DND-41 (cell line): ENCODE data around the gene ANKRD13B.
"Not testable (repeated sequence)": the region's sequence is repeated elsewhere in the genome, so short reads cannot be mapped to it uniquely, and the experiment has no call there.

Experiments
- ATAC-seq: fragments of 200-7000 bp; cut with Tn5 transposase; 3 replicates; pipeline ENCODE4 v1.9.1; 2021; ENCODE audit warnings: low read depth; ENCODE audit not compliant: insufficient read depth
- DNase-seq: peaks from one replicate; pipeline ENCODE4 v3.0.0-alpha.2; 2020
- H2AFZ ChIP-seq: 2 replicates; pipeline ENCODE4 v1.6.0; 2012; ENCODE audit warnings: low read depth, low read length
- H3K27ac ChIP-seq: 2 replicates; pipeline ENCODE4 v1.5.1; 2012; ENCODE audit warnings: low read length, inconsistent platforms
- H3K27me3 ChIP-seq: fragments of 200-600 bp; sonication (generic); 2 replicates; pipeline ENCODE4 v1.6.0; 2012; ENCODE audit warnings: low read length, mild to moderate bottlenecking, inconsistent platforms; ENCODE audit not compliant: insufficient read depth, poor library complexity
- H3K36me3 ChIP-seq: 2 replicates; pipeline ENCODE4 v1.5.1; 2012; ENCODE audit warnings: low read length, inconsistent platforms; ENCODE audit not compliant: insufficient read depth
- H3K4me1 ChIP-seq: 2 replicates; pipeline ENCODE4 v1.5.1; 2012; ENCODE audit warnings: mild to moderate bottlenecking, low read length; ENCODE audit not compliant: insufficient read depth
- H3K4me2 ChIP-seq: 2 replicates; pipeline ENCODE4 v1.6.0; 2012; ENCODE audit warnings: mild to moderate bottlenecking, moderate library complexity, low read length, inconsistent platforms; ENCODE audit not compliant: insufficient read depth
- H3K4me3 ChIP-seq, 2 experiments: fragments of 200-600 bp in 1 of 2; shearing (Covaris generic) in 1 of 2; 2 replicates each; pipeline ENCODE4 v1.5.1; 2012 to 2016; ENCODE audit warnings: inconsistent platforms in 2 of 2, low read length in 2 of 2, mild to moderate bottlenecking in 2 of 2, low read depth in 1 of 2, moderate library complexity in 1 of 2
- H3K79me2 ChIP-seq: 2 replicates; pipeline ENCODE4 v1.6.0; 2012; ENCODE audit warnings: low read length, inconsistent platforms; ENCODE audit not compliant: insufficient read depth
- H3K9ac ChIP-seq: 2 replicates; pipeline ENCODE4 v1.6.0; 2012; ENCODE audit warnings: low read depth, mild to moderate bottlenecking, inconsistent platforms, low read length, moderate library complexity
- H3K9me3 ChIP-seq: 2 replicates; pipeline ENCODE4 v1.5.1; 2012; ENCODE audit warnings: low read length, moderate library complexity, mild to moderate bottlenecking, inconsistent platforms; ENCODE audit not compliant: insufficient read depth, severe bottlenecking
- H4K20me1 ChIP-seq: 2 replicates; pipeline ENCODE4 v1.6.0; 2012; ENCODE audit warnings: low read length; ENCODE audit not compliant: insufficient read depth
- CTCF ChIP-seq: IDR thresholded peaks from 2 replicates; pipeline ENCODE4 v1.5.1; 2012; ENCODE audit warnings: borderline replicate concordance, low read length, moderate library complexity, mild to moderate bottlenecking; ENCODE audit not compliant: poor library complexity, severe bottlenecking; ENCODE audit errors: extremely low read depth
- EZH2 ChIP-seq: IDR thresholded peaks from 3 replicates; pipeline ENCODE4 v1.6.1; 2012; ENCODE audit warnings: borderline replicate concordance, low read depth, mild to moderate bottlenecking, moderate library complexity, low read length, inconsistent platforms; ENCODE audit not compliant: severe bottlenecking

ANKRD13B gene

GRCh38 chr17:29557085-29557738 lies 35.7 kb upstream of the ANKRD13B start:
- no peak for DNase-seq
- no peak overlapping the region for H3K27ac ChIP-seq

GRCh38 chr17:29557739-29558116 lies 35.2 kb upstream of the ANKRD13B start:
- Histone ChIP-seq H3K27me3 (no peaks in the 10 kb centered on the region), H2AFZ (no peak overlapping the region), H3K9ac (no peak overlapping the region), H3K36me3 (peaks cover 9% of the 10 kb centered on the region), H3K4me1 (no peaks in the 10 kb centered on the region), H3K4me3 (no peak overlapping the region), H4K20me1 (peaks cover 3% of the 10 kb centered on the region; the same call in 1 of the 2 replicates), H3K79me2 (no peaks in the 10 kb centered on the region), H3K27ac (no peak overlapping the region), H3K4me2 (no peak overlapping the region), H3K9me3 (no peaks in the 10 kb centered on the region)
- no peak for DNase-seq
- TF ChIP-seq EZH2 = no peak
- TF ChIP-seq CTCF = no peak
- ATAC-seq = no peak

More at GRCh38 chr17:29557085-29557738, 35.7 kb upstream of the ANKRD13B start:
- no peak overlapping the region for H2AFZ ChIP-seq
- H3K9me3 ChIP-seq = no peaks in the 10 kb centered on the region
- no peak overlapping the region for H3K4me2 ChIP-seq
- no peak overlapping the region for H3K9ac ChIP-seq
- H3K4me3 ChIP-seq = no peak overlapping the region
- H3K4me1 ChIP-seq = no peaks in the 10 kb centered on the region
- H3K36me3 ChIP-seq = peaks cover 4% of the 10 kb centered on the region
- no peak for TF ChIP-seq EZH2
- no peak for TF ChIP-seq CTCF
- H3K27me3 ChIP-seq = no peaks in the 10 kb centered on the region
- no peak for ATAC-seq
- H4K20me1 ChIP-seq = peaks cover 3% of the 10 kb centered on the region; the same call in 1 of the 2 replicates
- no peaks in the 10 kb centered on the region for H3K79me2 ChIP-seq

- not testable (repeated sequence) for H3K79me2 ChIP-seq, H4K20me1 ChIP-seq, H3K9ac ChIP-seq, H3K27ac ChIP-seq, H3K4me1 ChIP-seq, ATAC-seq, DNase-seq, H3K4me3 ChIP-seq, H2AFZ ChIP-seq, H3K9me3 ChIP-seq, H3K27me3 ChIP-seq, H3K4me2 ChIP-seq
- H3K36me3 ChIP-seq = peaks cover 13% of the 10 kb centered on the region
Observed at GRCh38 chr17:29558139-29558538, 34.8 kb upstream of the ANKRD13B start.

GRCh38 chr17:29559640-29560039 lies 33.3 kb upstream of the ANKRD13B start:
- H3K4me2 ChIP-seq = no peak overlapping the region
- no peaks in the 10 kb centered on the region for H3K27me3 ChIP-seq
- no peak overlapping the region for H3K4me3 ChIP-seq
- H3K9me3 ChIP-seq = no peaks in the 10 kb centered on the region
- H3K79me2 ChIP-seq = no peaks in the 10 kb centered on the region
- peaks cover 13% of the 10 kb centered on the region for H3K36me3 ChIP-seq
- H4K20me1 ChIP-seq = peaks cover 6% of the 10 kb centered on the region
- no peak for DNase-seq
- H2AFZ ChIP-seq = no peak overlapping the region
- H3K9ac ChIP-seq = no peak overlapping the region
- H3K27ac ChIP-seq = no peak overlapping the region
- H3K4me1 ChIP-seq = peaks cover 5% of the 10 kb centered on the region
- ATAC-seq = no peak
- TF ChIP-seq EZH2 (no peak), CTCF (no peak)
